HEK293T (cell line): ENCODE results near the gene TIMP1.

ENCODE experiments used
- CTCF ChIA-PET: fragments of 350-600 bp; formaldehyde crosslinking; extraction: SDS; loops from one replicate; lab custom pipeline; 2021; ENCODE audit warnings: antibody characterized with exemption, inconsistent platforms; lab: Yijun Ruan, JAX
- POLR2A ChIA-PET: fragments of 350-600 bp; formaldehyde crosslinking; extraction: SDS; loops from one replicate; lab custom pipeline; 2020; ENCODE audit warnings: antibody characterized with exemption, inconsistent platforms; lab: Yijun Ruan, JAX
- DNase-seq: peaks from one replicate; pipeline ENCODE4 v3.0.0; 2012; ENCODE audit warnings: mixed read lengths; ENCODE audit errors: extremely low spot score
- ARNT ChIP-seq: fragments of 450-650 bp; IDR thresholded peaks from 2 replicates; pipeline ENCODE4 v1.6.1; 2017; ENCODE audit warnings: mild to moderate bottlenecking
- BHLHE40 ChIP-seq: fragments of 450-650 bp; IDR thresholded peaks from 2 replicates; pipeline ENCODE4 v1.6.1; 2016; ENCODE audit warnings: mild to moderate bottlenecking, moderate library complexity, borderline replicate concordance
- CTBP1 ChIP-seq: fragments of 450-650 bp; IDR thresholded peaks from 2 replicates; pipeline ENCODE4 v1.6.1; 2016; ENCODE audit warnings: borderline replicate concordance
- ELF4 ChIP-seq: fragments of 450-650 bp; IDR thresholded peaks from 2 replicates; pipeline ENCODE4 v1.6.1; 2017; ENCODE audit warnings: antibody characterized with exemption
- FOXA1 ChIP-seq: fragments of 450-650 bp; IDR thresholded peaks from 2 replicates; pipeline ENCODE4 v1.6.1; 2016; ENCODE audit warnings: mild to moderate bottlenecking
- FOXK2 ChIP-seq: fragments of 450-650 bp; IDR thresholded peaks from 2 replicates; pipeline ENCODE4 v1.6.1; 2016; ENCODE audit warnings: mild to moderate bottlenecking
- FOXM1 ChIP-seq: fragments of 450-650 bp; IDR thresholded peaks from 2 replicates; pipeline ENCODE4 v1.6.1; 2017; ENCODE audit warnings: mild to moderate bottlenecking, borderline replicate concordance
- HDGF ChIP-seq: fragments of 450-650 bp; IDR thresholded peaks from 2 replicates; pipeline ENCODE4 v1.6.1; 2017; ENCODE audit warnings: antibody characterized with exemption, borderline replicate concordance
- L3MBTL2 ChIP-seq: fragments of 450-650 bp; conservative IDR thresholded peaks from 2 replicates; pipeline ENCODE4 v1.6.1; 2016; ENCODE audit warnings: mild to moderate bottlenecking
- LEF1 ChIP-seq: fragments of 450-650 bp; IDR thresholded peaks from 2 replicates; pipeline ENCODE4 v1.6.1; 2017; ENCODE audit warnings: mild to moderate bottlenecking, borderline replicate concordance
- NFRKB ChIP-seq: fragments of 450-650 bp; IDR thresholded peaks from 2 replicates; pipeline ENCODE4 v1.6.1; 2016; ENCODE audit warnings: mild to moderate bottlenecking, moderate library complexity
- SP1 ChIP-seq: fragments of 450-650 bp; IDR thresholded peaks from 2 replicates; pipeline ENCODE4 v1.6.1; 2017
- SUZ12 ChIP-seq: fragments of 450-650 bp; IDR thresholded peaks from 2 replicates; pipeline ENCODE4 v1.6.1; 2016; ENCODE audit warnings: mild to moderate bottlenecking
- TARDBP ChIP-seq: fragments of 450-650 bp; IDR thresholded peaks from 2 replicates; pipeline ENCODE4 v1.6.1; 2016
- ZNF384 ChIP-seq: fragments of 450-650 bp; IDR thresholded peaks from 2 replicates; pipeline ENCODE4 v1.6.1; 2016
- TF ChIP-seq, protein P1 (sequence below): fragments of 450-650 bp; IDR thresholded peaks from 2 replicates; pipeline ENCODE4 v1.6.1; 2016

The TIMP1 gene

GRCh38 chrX:47576021-47576898 is 6.0 kb upstream of the TIMP1 start:
- ChIA-PET POLR2A (no interaction called here), CTCF (no interaction called here)
- no peak for DNase-seq
- no peak for TF ChIP-seq FOXK2
- no peak for TF ChIP-seq LEF1
- TF ChIP-seq, protein P1, sequence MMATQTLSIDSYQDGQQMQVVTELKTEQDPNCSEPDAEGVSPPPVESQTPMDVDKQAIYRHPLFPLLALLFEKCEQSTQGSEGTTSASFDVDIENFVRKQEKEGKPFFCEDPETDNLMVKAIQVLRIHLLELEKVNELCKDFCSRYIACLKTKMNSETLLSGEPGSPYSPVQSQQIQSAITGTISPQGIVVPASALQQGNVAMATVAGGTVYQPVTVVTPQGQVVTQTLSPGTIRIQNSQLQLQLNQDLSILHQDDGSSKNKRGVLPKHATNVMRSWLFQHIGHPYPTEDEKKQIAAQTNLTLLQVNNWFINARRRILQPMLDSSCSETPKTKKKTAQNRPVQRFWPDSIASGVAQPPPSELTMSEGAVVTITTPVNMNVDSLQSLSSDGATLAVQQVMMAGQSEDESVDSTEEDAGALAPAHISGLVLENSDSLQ = no peak
- no peak for TF ChIP-seq ARNT
- no peak for TF ChIP-seq HDGF
- TF ChIP-seq FOXA1 = no peak
- TF ChIP-seq ELF4 = no peak
- no peak for TF ChIP-seq SUZ12
- no peak for TF ChIP-seq TARDBP
- TF ChIP-seq FOXM1 = no peak
- TF ChIP-seq L3MBTL2 = no peak
- TF ChIP-seq ZNF384 = no peak

GRCh38 chrX:47577424-47577823 is 4.8 kb upstream of the TIMP1 start:
- DNase-seq = peak; percentile 4
- TF ChIP-seq ARNT = no peak
- TF ChIP-seq TARDBP = no peak
- no peak for TF ChIP-seq LEF1
- no peak for TF ChIP-seq CTBP1
- no peak for TF ChIP-seq BHLHE40
- TF ChIP-seq HDGF = no peak
- no peak for TF ChIP-seq NFRKB
- no peak for TF ChIP-seq L3MBTL2
- no peak for TF ChIP-seq FOXM1
- TF ChIP-seq ZNF384 = no peak
- TF ChIP-seq, protein P1 = no peak
- ChIA-PET POLR2A (no interaction called here), CTCF (no interaction called here)

GRCh38 chrX:47577901-47578300 is 4.3 kb upstream of the TIMP1 start:
- ChIA-PET CTCF (no interaction called here), POLR2A (no interaction called here)
- DNase-seq = no peak
- TF ChIP-seq FOXM1 = no peak
- TF ChIP-seq, protein P1 = no peak
- no peak for TF ChIP-seq SUZ12
- TF ChIP-seq ARNT = no peak
- no peak for TF ChIP-seq SP1
- TF ChIP-seq HDGF = no peak
- no peak for TF ChIP-seq LEF1
- TF ChIP-seq ELF4 = no peak
- no peak for TF ChIP-seq FOXA1
- TF ChIP-seq ZNF384 = no peak

- ChIA-PET CTCF (no interaction called here), POLR2A (no interaction called here)
- DNase-seq = no peak
- TF ChIP-seq CTBP1 (no peak), LEF1 (no peak)
Measured at GRCh38 chrX:47578692-47579091, 3.5 kb upstream of the TIMP1 start.

DNA sequence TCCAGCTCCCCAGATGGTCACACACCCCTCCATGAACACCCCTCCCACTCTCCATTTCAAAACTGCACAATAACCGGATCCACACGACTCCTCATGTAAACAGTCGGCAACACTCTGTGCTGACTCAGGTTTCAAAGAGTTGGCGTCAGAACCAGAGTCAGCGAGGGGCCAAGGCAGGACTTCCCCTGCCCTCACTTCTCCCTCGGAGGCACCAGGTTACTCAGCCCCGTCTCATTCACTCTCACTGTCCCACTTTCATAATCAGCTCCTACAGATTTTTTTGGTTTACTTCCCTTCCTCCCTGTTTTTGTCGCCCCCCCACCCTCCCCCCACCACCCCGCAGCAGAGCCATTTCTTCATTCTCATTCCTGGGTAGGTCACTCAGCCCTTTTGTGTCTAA is 2.7 kb upstream of the TIMP1 start:
- POLR2A ChIA-PET = interaction anchor here (0.9 kb wide), 1 partner anchor 23 kb away, joined by 5 read pairs; no protein-coding TSS in a partner anchor
- TF ChIP-seq ELF4 (no peak), L3MBTL2 (no peak), ARNT (no peak), FOXM1 (no peak), SP1 (no peak), LEF1 (no peak), BHLHE40 (no peak), TARDBP (no peak), ZNF384 (no peak), HDGF (no peak), FOXK2 (no peak), SUZ12 (no peak)
- CTCF ChIA-PET = interaction anchor here (0.5 kb wide), 1 partner anchor 186 kb away, joined by 3 read pairs; no protein-coding TSS in a partner anchor
- DNase-seq = no peak

DNA sequence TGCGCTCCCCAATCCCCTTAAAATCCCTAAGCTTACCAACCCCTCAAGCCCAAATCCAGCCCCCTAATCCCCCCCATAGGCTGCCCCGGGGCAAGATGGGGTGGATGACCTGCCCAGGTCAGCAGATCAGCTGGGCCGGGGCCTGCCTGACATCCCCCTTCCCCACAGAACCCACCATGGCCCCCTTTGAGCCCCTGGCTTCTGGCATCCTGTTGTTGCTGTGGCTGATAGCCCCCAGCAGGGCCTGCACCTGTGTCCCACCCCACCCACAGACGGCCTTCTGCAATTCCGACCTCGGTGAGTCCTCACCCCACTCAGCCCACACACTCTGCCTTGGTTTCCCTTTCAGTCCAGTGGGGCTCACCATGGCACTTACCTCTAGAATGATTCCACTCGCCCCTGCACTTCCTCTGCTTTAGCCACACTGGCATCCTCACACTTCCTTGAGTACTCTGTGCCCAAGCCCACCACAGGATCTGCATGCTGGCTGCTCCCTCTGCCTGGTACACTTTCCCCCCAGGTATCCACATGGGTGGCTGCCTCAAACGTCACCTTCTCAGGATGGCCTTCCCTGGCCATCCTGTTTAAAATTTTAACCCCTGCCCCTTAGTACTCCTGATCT is 1.1 kb downstream of the TIMP1 start:
- no peak for TF ChIP-seq ZNF384
- DNase-seq = no peak
- ChIA-PET CTCF (no interaction called here), POLR2A (no interaction called here)
